SK-N-SH (cell line): ENCODE measurements around the gene MXD3. TPM values are rescaled to one million over a fixed set of nuclear protein-coding genes. Genes with fewer than 3 reads are reported as not detected.

Experiments
- CTCF ChIA-PET: fragments of 300-600, 350-600 bp; formaldehyde crosslinking; extraction: SDS; loops from one replicate; lab custom pipeline; 2021; lab: Yijun Ruan, JAX
- POLR2A ChIA-PET: fragments of 350-600 bp; sonication (Branson Sonifier 250); formaldehyde crosslinking; extraction: SDS; loops from one replicate; lab custom pipeline; 2020; ENCODE audit warnings: antibody characterized with exemption, inconsistent platforms; lab: Yijun Ruan, JAX
- DNase-seq: peaks from one replicate; pipeline ENCODE4 v3.0.0; 2012
- H2AFZ ChIP-seq: fragments of 200-600 bp; sonication (generic); 2 replicates; pipeline ENCODE4 v1.8.1; 2016; ENCODE audit warnings: antibody characterized with exemption, mild to moderate bottlenecking, low read depth
- H3F3A ChIP-seq: fragments of 200-600 bp; sonication (generic); replicated peaks from 2 replicates; pipeline ENCODE3; 2016; ENCODE audit warnings: antibody characterized with exemption, mild to moderate bottlenecking; ENCODE audit not compliant: insufficient read depth
- H3K27ac ChIP-seq, 2 experiments: fragments of 200-500 bp in 1 of 2; fragments of 200-600 bp in 1 of 2; sonication (Bioruptor generic) in 1 of 2; sonication (generic), shearing (Covaris generic) in 1 of 2; 2 replicates each; pipeline versions ENCODE4 v1.5.1 to v1.6.1; 2014 to 2016; ENCODE audit warnings: low read depth in 2 of 2, inconsistent platforms in 1 of 2, low read length in 1 of 2, mild to moderate bottlenecking in 1 of 2, mixed read lengths in 1 of 2
- H3K27me3 ChIP-seq: fragments of 200-600 bp; sonication (generic), shearing (Covaris generic); 2 replicates; pipeline ENCODE4 v1.6.1; 2016; ENCODE audit warnings: mixed run types; ENCODE audit not compliant: insufficient read depth
- H3K36me3 ChIP-seq, 2 experiments: fragments of 200-500 bp in 1 of 2; fragments of 200-600 bp in 1 of 2; sonication (Bioruptor generic) in 1 of 2; sonication (generic) in 1 of 2; replicated peaks in 1 of 2; 2 replicates each; pipeline versions ENCODE3 to v1.5.1; 2014 to 2016; ENCODE audit warnings: low read length in 1 of 2, mild to moderate bottlenecking in 1 of 2; ENCODE audit not compliant: insufficient read depth in 2 of 2, control insufficient read depth in 1 of 2
- H3K4me1 ChIP-seq, 2 experiments: fragments of 200-500 bp in 1 of 2; fragments of 200-600 bp in 1 of 2; sonication (Bioruptor generic) in 1 of 2; sonication (generic), shearing (Covaris generic) in 1 of 2; 2 replicates each; pipeline versions ENCODE4 v1.5.1 to v1.6.1; 2014 to 2016; ENCODE audit warnings: low read depth in 1 of 2, low read length in 1 of 2, mixed run types in 1 of 2; ENCODE audit not compliant: insufficient read depth in 2 of 2, control insufficient read depth in 1 of 2
- H3K4me2 ChIP-seq: fragments of 200-600 bp; sonication (generic), shearing (Covaris generic); 2 replicates; pipeline ENCODE4 v1.6.1; 2017; ENCODE audit warnings: mixed run types
- H3K4me3 ChIP-seq, 2 experiments: fragments of 200-500 bp in 1 of 2; fragments of 200-600 bp in 1 of 2; sonication (Bioruptor generic) in 1 of 2; sonication (generic), shearing (Covaris generic) in 1 of 2; 2 replicates each; pipeline versions ENCODE4 v1.5.1 to v1.8.1; 2014 to 2016; ENCODE audit warnings: low read depth in 2 of 2, inconsistent platforms in 1 of 2, low read length in 1 of 2, mild to moderate bottlenecking in 1 of 2, mixed read lengths in 1 of 2, moderate library complexity in 1 of 2
- H3K79me2 ChIP-seq: fragments of 200-600 bp; sonication (generic); 2 replicates; pipeline ENCODE4 v1.8.1; 2017; ENCODE audit warnings: mild to moderate bottlenecking; ENCODE audit not compliant: insufficient read depth
- H3K9ac ChIP-seq: fragments of 200-600 bp; sonication (generic); 2 replicates; pipeline ENCODE4 v1.6.1; 2017; ENCODE audit warnings: mixed run types
- H3K9me2 ChIP-seq: fragments of 200-600 bp; sonication (generic); 2 replicates; pipeline ENCODE4 v1.6.1; 2017; ENCODE audit warnings: mixed run types
- H3K9me3 ChIP-seq: fragments of 200-600 bp; sonication (generic); 2 replicates; pipeline ENCODE4 v1.6.1; 2017; ENCODE audit warnings: mixed run types, mild to moderate bottlenecking, moderate library complexity
- H4K20me1 ChIP-seq: fragments of 200-600 bp; sonication (generic); 2 replicates; pipeline ENCODE4 v1.6.1; 2017; ENCODE audit warnings: mild to moderate bottlenecking, mixed run types; ENCODE audit not compliant: insufficient read depth
- FOXJ3 ChIP-seq: sonication (generic); formaldehyde crosslinking; IDR thresholded peaks from 2 replicates; pipeline ENCODE4 v1.5.1; 2020; ENCODE audit warnings: mild to moderate bottlenecking, missing genetic modification reagents
- GABPA ChIP-seq: IDR thresholded peaks from 2 replicates; pipeline ENCODE4 v1.4.0; 2012; ENCODE audit warnings: low read depth, mild to moderate bottlenecking
- GATA2 ChIP-seq: sonication (generic); formaldehyde crosslinking; IDR thresholded peaks from 2 replicates; pipeline ENCODE4 v1.5.0; 2020; ENCODE audit warnings: mild to moderate bottlenecking, missing genetic modification reagents
- IRF3 ChIP-seq: fragments of 150-350 bp; IDR thresholded peaks from 2 replicates; pipeline ENCODE4 v1.6.1; 2016; ENCODE audit warnings: mild to moderate bottlenecking, low read depth, low read length
- JUND ChIP-seq: IDR thresholded peaks from 2 replicates; pipeline ENCODE4 v1.4.0; 2012
- MEF2A ChIP-seq: IDR thresholded peaks from 2 replicates; pipeline ENCODE4 v1.4.0; 2012; ENCODE audit warnings: low read depth, borderline replicate concordance
- MXI1 ChIP-seq: IDR thresholded peaks from 2 replicates; pipeline ENCODE4 v1.6.1; 2012; ENCODE audit warnings: mild to moderate bottlenecking, low read depth, low read length, improper control_type of control experiment
- NFIC ChIP-seq: IDR thresholded peaks from 2 replicates; pipeline ENCODE4 v1.4.0; 2012; ENCODE audit warnings: borderline replicate concordance
- POLR2AphosphoS5 ChIP-seq: IDR thresholded peaks from 2 replicates; pipeline ENCODE4 v1.6.1; 2012; ENCODE audit warnings: low read depth, low read length
- RAD21 ChIP-seq: IDR thresholded peaks from 2 replicates; pipeline ENCODE4 v1.6.1; 2012; ENCODE audit warnings: mild to moderate bottlenecking, low read length
- RCOR1 ChIP-seq: fragments of 150-350 bp; IDR thresholded peaks from 2 replicates; pipeline ENCODE4 v1.6.1; 2017; ENCODE audit warnings: antibody characterized with exemption, low read length
- RFX5 ChIP-seq: IDR thresholded peaks from 2 replicates; pipeline ENCODE4 v1.6.1; 2012; ENCODE audit warnings: mild to moderate bottlenecking, improper control_type of control experiment, low read length
- RXRA ChIP-seq: IDR thresholded peaks from 2 replicates; pipeline ENCODE4 v1.4.0; 2012; ENCODE audit warnings: low read depth, mild to moderate bottlenecking, borderline replicate concordance
- TAF1 ChIP-seq: IDR thresholded peaks from 2 replicates; pipeline ENCODE4 v1.6.1; 2012; ENCODE audit warnings: low read depth, mild to moderate bottlenecking, low read length, moderate library complexity, borderline replicate concordance
- TCF12 ChIP-seq: IDR thresholded peaks from 2 replicates; pipeline ENCODE4 v1.4.0; 2012
- TEAD4 ChIP-seq: IDR thresholded peaks from 2 replicates; pipeline ENCODE4 v1.4.0; 2012; ENCODE audit warnings: mild to moderate bottlenecking, borderline replicate concordance; ENCODE audit not compliant: insufficient read depth
- YY1 ChIP-seq: IDR thresholded peaks from 2 replicates; pipeline ENCODE4 v1.4.0; 2012; ENCODE audit warnings: low read depth, mild to moderate bottlenecking
- ZBTB33 ChIP-seq: IDR thresholded peaks from 2 replicates; pipeline ENCODE4 v1.4.0; 2012; ENCODE audit warnings: low read depth, borderline replicate concordance
- WGBS: methylation state at CpG from one replicate; pipeline ENCODE4 v1.1.6; 2017; ENCODE audit warnings: low lambda C conversion rate; 5-methylcytosine and 5-hydroxymethylcytosine counted together
- polyA plus RNA-seq, 3 experiments: library from polyadenylated mRNA; depleted of rRNA; stranded (reverse); fragments of >200 nt; gene quantifications; 2 replicates each; pipeline ENCODE4 v1.2.3, GENCODE V29; 2012
- TF ChIP-seq, protein P1 (sequence below): IDR thresholded peaks from 2 replicates; pipeline ENCODE4 v1.4.0; 2012; ENCODE audit warnings: low read depth

MXD3 gene
- polyA plus RNA-seq, 1 of the 3 experiments (the other 2 are of a cell fraction): 22.6 TPM

- POLR2A ChIA-PET: interaction anchor here (1.3 kb wide), 1 partner anchor 11 kb away, joined by 5 read pairs; no protein-coding TSS in a partner anchor
- H3K9ac ChIP-seq: no peak overlapping the region
Observed at GRCh38 chr5:177339107-177339638, 27.5 kb upstream of the MXD3 start.

DNA sequence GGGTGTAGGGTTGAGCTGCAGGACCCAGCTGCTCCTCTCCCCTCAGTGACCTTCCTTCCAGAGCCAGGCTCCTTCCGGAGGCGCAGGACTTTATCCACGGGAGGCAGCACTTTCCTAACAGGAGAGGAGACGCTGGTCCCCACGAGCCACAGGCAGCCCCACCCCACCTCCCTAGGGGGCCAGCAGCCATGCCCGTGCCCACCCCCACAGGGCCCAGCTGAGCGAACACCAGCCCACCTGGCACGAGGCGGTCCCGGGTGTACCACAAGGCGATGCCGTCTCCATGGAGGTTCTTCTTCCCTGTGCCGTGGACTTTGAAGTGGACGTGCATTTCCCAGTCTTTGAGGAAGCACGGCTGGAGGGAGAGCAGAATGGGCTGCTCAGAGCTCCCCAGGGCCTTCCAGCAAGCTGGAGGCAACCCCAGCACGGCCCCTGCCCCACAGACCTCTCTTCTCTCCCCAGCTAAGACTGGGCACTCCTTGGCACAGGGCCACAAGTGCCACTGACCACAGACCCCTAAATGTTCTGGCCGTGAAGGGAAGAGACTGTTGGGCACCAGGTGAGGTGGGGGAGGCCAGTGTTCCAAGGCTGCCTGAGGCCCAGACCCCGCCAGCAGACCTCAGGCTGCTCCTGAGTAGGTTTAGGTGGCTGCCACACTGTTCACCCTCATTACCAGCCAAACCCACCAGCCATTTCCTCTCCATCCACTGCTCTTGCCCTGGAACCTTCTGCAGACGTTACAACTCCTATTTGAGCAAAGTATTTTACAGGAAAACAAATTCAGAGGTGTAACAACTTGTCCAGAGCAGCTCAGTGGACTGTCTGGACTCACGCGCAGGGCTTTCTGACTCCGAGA lies 26.8 kb upstream of the MXD3 start:
- H3K9me2 ChIP-seq: no peaks in the 10 kb centered on the region
- no peak overlapping the region for H3K9ac ChIP-seq
- H3K36me3 ChIP-seq: peaks cover 14 to 63% of the 10 kb centered on the region in 2 experiments
- peaks cover 4% of the 10 kb centered on the region; the same call in 1 of the 2 replicates for H4K20me1 ChIP-seq
- DNase-seq: no peak
- CTCF ChIA-PET: interaction anchor here (1.3 kb wide), 1 partner anchor 20 kb away, joined by 4 read pairs; no protein-coding TSS in a partner anchor
- H3K4me3 ChIP-seq: no peak overlapping the region
- peaks cover 42% of the 10 kb centered on the region for H3K79me2 ChIP-seq
- H3F3A ChIP-seq: no peaks in the 10 kb centered on the region
- H3K9me3 ChIP-seq: no peaks in the 10 kb centered on the region
- H3K27me3 ChIP-seq: no peaks in the 10 kb centered on the region
- POLR2A ChIA-PET: interaction anchor here (1.3 kb wide), 1 partner anchor 12 kb away, joined by 5 read pairs; no protein-coding TSS in a partner anchor
- no peaks in the 10 kb centered on the region for H3K4me1 ChIP-seq
- no peak overlapping the region for H3K27ac ChIP-seq
- no peak overlapping the region for H2AFZ ChIP-seq
- WGBS: 88% methylated on average over 5 of the region's 22 CpGs
- TF ChIP-seq GABPA: no peak
- no peak for TF ChIP-seq MEF2A
- TF ChIP-seq GATA2 (CRISPR knock-in tag): no peak
- no peak for TF ChIP-seq RAD21
- TF ChIP-seq IRF3: no peak
- no peak overlapping the region for H3K4me2 ChIP-seq

More at GRCh38 chr5:177339107-177339638, 27.5 kb upstream of the MXD3 start:
- no peak for TF ChIP-seq TEAD4
- no peak for TF ChIP-seq TCF12
- TF ChIP-seq POLR2AphosphoS5: no peak
- no peak for TF ChIP-seq RAD21
- TF ChIP-seq TAF1: no peak
- no peak for TF ChIP-seq MEF2A
- TF ChIP-seq RFX5: no peak
- no peak for TF ChIP-seq GATA2 (CRISPR knock-in tag)
- no peak for TF ChIP-seq ZBTB33
- no peak for TF ChIP-seq NFIC
- TF ChIP-seq YY1: no peak
- TF ChIP-seq, protein P1, sequence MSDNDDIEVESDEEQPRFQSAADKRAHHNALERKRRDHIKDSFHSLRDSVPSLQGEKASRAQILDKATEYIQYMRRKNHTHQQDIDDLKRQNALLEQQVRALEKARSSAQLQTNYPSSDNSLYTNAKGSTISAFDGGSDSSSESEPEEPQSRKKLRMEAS: no peak
- no peak for TF ChIP-seq FOXJ3 (CRISPR knock-in tag)
- no peak for TF ChIP-seq RXRA
- no peak for TF ChIP-seq JUND
- no peak for TF ChIP-seq RCOR1
- TF ChIP-seq MXI1: no peak
- no peak for TF ChIP-seq GABPA
- H3K9me3 ChIP-seq: no peaks in the 10 kb centered on the region
- no peak overlapping the region for H2AFZ ChIP-seq
- H3K4me1 ChIP-seq: no peaks in the 10 kb centered on the region
- DNase-seq: no peak
- peaks cover 14 to 56% of the 10 kb centered on the region in 2 experiments for H3K36me3 ChIP-seq
- 77% methylated on average over 8 of the region's 11 CpGs for WGBS
- H3K79me2 ChIP-seq: peaks cover 48% of the 10 kb centered on the region
- H3K4me3 ChIP-seq: no peak overlapping the region
- H3K27ac ChIP-seq: no peak overlapping the region
- no peaks in the 10 kb centered on the region for H3K9me2 ChIP-seq
- no peaks in the 10 kb centered on the region for H3F3A ChIP-seq
- no peaks in the 10 kb centered on the region for H3K27me3 ChIP-seq
- H3K4me2 ChIP-seq: no peak overlapping the region
- CTCF ChIA-PET: interaction anchor here (1.3 kb wide), 1 partner anchor 21 kb away, joined by 4 read pairs; no protein-coding TSS in a partner anchor
- H4K20me1 ChIP-seq: peaks cover 7% of the 10 kb centered on the region; the same call in 1 of the 2 replicates
